AML-193 (cell line): ENCODE results near the gene TMEM120B.

Source experiments
- DNase-seq, 2 experiments: peaks; one replicate each; lab custom pipeline; 2025; lab: John Stamatoyannopoulos, UW

The TMEM120B gene

DNA sequence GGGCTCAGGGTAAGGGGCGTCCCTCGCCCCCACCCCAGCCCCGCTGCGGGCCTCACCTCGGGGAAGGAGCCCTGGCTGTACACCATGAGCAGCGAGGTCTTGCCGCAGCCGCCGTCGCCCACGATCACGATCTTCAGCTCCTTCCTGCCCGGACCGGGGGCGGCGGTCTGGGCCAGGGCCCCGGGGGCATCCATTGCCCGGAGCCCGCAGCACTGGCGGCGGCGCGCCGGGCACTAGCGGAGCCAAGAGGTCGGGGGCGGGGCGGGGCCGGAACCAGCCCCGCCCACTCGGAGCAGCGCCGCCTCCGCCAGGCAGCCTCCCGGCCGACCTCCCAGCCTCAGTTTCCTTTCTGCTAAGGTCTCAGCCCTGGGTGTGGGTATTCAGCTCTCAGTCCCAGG is 80.9 kb downstream of the TMEM120B start, which contains the start of gene RHOF:
Gene RHOF (minus strand): TSS at position 249 of the 398 bp plus-strand sequence. CDS start 55 bp downstream, at position 194.
- DNase-seq: peak; percentile 50 to 53

- DNase-seq: peak; percentile 88 to 92
Observed at GRCh38 chr12:121793838-121794533, 81.4 kb downstream of the TMEM120B start.

DNA sequence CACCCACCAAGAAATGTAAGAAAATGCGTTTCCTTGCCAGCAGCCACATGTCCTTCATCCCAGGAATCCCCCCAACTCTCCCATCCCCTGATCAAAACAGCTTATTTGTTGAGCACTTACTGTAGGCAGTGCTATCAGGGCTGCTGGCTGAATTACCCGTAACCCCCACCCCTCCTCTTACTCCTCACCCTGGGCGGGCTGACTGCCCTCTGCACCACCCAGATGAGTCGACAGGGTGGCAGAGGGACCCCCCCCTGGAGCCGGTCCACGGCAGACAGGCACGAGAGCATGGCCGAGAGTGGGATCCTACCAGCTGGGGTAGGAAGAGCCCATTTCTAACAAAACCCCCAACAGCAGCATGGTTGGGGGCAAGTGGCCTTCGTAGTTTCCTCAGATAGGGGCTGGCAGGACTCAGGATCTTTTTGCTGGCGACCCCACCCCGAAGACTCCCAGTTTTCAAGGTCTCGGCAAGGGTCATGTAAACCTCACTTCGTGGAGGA is 82.0 kb downstream of the TMEM120B start:
- no peak for DNase-seq

DNA sequence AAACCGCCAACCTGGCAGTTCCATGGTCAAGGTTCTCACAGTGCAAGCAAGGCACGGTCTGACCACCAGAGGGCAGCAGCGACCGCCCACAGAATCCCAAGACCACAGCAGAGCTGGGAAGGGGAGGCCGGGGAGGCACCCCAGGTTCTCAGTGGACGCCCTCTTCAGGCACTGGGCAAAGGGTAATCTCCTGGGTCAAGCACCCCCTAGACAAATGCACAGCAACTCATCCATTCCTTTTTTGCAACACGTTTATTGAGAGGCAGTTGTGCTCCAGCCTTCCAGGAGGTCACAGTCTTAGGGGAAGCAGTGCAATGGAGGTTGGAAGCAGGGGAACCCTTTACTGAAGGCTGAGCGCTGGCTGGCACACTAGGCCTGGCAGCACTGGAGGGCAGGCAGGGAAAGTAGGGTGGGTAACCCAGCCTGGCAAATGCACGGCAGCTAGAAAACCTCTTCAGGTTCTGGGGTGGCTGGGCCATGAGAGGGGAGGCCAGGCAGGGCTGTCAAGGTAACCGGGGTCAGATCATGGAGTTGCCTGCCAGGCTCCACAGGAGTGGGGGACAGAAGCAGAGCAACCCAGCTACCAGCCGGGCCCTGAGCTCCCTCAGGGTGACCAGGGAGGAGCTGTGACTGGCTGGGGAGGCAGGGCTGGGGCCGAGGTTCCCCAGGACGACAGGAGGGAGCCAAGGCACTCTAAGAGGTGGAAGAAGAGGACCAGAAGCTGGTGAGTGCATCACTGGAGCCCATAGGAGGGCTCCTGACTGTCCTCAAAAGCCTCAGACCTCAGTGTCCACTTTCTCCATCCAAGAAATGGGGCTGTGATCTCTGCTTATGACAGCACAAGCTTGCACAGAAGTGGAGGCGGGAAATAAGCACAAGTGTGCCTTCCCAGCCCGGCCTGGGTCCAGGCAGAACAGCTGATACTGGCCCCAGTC is 82.7 kb downstream of the TMEM120B start:
- peak; percentile 75 for DNase-seq

GRCh38 chr12:121796855-121797751 is 84.6 kb downstream of the TMEM120B start:
- no peak for DNase-seq

- DNase-seq: no peak
Observed at GRCh38 chr12:121797937-121798786, 85.6 kb downstream of the TMEM120B start.

DNA sequence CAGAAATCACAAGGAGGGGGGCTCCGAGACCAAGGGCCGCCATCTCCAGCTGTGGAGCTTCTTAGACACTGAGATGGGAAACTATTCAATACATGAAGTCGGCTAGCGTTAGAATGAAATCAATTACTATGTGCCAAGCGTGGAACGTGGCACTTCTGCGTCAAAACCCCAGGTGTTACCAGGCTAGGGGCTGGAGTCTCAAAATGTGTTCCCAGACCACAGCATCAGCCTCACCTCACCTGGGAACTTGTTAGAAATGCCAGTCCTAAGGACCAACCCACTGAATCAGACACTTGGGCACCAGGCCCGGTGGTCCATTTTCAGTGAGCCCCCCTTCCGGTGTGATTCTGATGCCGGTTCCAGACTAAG is 86.2 kb downstream of the TMEM120B start:
- no peak for DNase-seq

DNA sequence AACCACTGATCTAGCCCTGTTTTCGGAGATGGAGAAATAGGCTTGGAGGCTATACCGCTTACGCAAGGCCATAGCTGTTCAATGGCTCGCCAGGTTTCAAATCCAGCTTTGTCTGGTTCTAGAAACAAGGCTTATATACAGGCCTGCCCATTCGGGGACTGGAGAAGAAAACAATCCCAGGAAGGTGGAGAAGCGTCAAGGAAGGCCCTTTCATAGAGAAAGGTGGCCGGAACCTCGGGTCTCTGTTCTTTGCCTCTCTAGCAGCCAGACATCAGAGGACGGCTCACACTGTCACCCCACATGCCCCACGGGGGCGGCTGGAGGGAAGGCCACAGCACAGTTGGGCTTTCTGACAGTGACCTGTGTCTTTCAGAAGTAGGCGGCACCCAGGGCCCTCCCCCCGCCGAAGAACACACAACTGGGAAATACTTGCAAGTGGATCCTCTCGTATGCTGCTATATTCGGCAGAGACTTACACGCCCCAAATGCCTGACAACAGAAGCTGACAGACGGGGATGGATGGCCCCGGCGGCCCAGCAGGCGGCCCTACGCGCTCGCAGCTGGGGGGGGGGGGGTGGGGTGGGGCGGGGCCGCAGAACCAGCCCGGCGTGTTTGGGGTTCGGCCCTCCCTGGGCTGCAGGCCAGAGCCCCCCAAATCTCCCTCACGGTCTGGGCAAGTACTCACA is 86.7 kb downstream of the TMEM120B start:
- DNase-seq: peak; percentile 9 to 37

GRCh38 chr12:121799842-121800693 is 87.5 kb downstream of the TMEM120B start:
- peak; percentile 47 to 49 for DNase-seq

DNA sequence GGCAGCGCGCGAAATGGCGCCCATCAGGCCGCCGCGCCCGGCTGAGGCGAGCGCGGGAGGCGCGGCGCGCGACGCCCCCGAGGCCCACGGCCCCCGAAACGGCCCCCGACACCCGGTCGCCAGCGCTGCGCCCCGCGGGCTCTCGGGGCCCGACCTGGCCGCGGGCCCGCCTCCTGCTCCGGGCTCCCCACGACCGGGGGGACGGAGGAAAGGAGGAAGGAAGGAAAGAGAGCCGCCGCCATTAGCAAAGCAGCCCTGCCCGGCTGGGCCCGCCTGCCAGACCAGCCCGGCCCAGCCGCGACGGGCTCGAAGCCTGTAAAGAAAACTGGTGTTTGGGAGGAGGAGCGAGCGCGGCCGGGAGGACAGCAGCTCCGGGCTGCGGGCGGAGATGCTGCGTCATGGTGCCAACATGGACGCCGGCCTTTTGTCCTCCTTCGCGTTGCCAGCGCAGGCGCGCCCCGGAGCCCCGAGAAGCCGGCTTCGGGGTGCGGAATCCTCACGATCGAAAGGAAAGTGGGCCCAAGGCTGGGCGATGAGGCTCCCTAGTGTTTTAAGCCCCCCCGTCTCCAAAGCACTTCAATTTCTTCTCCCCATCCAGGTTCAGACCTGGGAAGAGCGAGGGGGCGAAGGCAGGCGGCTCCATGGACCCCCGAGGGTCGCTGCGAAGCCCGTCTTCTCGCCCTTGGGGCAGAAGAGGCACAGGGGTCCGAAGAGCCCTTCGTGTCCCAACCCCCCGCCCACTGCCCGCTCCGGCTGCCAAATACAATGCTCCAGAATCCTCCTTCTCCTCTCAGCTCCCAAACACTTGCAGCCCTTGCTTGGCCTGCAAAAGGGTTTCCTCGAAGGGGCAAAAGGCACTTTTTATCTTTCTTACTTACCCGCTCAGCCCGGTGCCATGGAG is 88.4 kb downstream of the TMEM120B start:
- DNase-seq: peak; percentile 14 to 19

DNA sequence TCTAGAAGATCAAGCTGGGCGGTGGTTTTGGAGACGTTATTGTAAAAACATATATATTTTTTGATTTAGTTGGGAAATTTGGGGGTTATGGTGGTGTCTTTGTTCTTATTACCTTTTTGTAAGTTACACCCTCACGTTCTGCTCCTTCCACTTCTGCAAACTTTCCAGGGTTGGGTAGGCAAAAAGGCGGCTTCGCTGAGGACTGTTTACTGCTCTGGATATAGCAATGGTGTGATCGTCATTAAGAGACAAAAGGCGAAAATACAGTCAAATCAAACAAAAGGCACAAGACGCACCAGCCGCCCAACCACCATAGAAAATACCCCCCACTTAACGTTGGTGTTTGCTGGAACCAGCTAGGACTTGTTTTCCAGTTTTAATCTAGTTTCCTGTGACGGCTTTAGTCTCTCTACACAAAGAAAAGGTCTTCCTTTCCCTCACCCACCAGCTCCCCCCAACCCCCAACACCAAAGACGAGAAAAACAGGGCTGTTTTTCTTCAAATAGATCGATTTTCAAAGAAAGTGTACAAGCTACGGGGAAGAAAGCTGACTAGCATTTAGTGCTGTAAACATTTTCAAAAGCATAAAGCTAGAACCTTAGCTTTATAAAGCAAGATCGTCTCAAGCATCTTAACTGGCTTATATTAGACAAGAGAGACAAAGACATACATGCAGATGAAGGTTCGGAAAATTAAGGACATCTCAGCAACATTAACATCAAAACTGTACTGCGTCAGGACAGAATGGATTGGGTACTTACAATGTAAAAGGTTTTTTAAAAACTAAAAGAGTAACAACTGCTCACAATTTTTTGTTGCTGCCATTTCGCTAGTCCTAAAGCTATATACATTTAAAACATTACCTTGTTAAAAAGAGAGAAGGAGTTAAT is 89.3 kb downstream of the TMEM120B start:
- peak; percentile 19 to 24 for DNase-seq

DNA sequence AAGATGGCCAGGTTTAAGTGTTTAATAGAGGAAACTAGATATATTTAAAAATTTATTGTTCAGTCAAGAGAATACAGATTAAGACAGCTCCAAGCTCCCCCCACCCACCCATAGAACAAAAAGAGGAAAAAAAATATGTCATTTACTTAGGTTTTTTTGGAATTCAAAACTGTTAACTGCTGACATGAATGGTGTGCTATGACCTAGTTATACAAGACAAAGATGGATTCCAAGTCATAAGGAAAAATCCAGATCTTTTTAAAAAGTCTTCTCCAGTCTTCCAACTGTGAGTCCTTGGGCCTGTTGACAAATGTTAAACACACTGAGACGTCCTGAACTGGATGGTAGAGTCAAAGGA is 89.9 kb downstream of the TMEM120B start:
- DNase-seq: no peak

DNA sequence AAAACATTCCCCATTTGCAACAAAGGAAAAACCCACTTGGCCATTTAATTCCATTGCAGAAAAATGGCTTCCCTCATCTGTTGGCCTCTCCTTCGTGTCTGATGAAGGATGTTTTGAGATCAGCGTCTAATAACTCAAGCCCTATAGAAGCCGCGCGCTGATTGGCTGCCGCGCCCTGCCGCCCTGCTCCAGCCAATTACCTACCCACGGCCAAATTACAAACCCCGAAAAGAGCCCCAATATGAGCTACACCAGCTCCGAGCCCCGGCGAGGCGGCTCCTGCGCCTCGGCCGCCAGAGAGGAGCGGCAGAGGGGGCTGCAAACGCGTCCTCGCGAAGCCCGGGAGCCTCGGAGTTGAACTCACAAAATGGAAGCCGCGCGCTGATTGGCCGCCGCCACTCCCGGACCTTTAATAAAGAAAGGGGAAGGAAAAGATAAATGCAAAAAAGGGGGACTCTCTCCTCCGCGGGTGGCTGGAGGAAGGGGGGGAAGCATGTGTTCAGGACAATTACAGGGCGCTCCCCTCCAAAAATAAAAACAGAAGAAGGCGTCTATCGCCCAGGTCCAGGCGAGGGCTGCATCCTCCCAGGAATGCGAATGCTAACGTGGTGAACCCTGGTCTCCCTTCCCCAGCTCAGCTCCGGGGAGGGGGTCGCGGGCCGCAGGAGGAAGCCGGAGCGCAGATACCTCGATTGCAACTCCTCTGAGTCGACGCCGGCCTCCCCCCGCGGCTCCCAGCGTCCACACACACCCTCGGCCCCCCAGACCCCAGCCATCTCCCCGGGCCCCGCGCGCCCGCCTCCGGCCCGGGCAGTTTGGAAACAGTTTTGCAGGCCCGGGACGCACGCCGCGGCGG is 90.5 kb downstream of the TMEM120B start:
- peak; percentile 95 to 96 for DNase-seq

- DNase-seq: peak; percentile 38 to 49
Observed at GRCh38 chr12:121803861-121804416, 91.4 kb downstream of the TMEM120B start, which contains the start of gene SETD1B. Gene SETD1B (plus strand): TSS chr12:121804009. CDS start chr12:121804738, 729 bp downstream.

GRCh38 chr12:121804417-121805111 is 92.0 kb downstream of the TMEM120B start:
- DNase-seq: peak; percentile 6 to 28
